K562 (cell line): ENCODE data around the gene TNPO2. TPM values are rescaled to one million over a fixed set of nuclear protein-coding genes. Genes with fewer than 3 reads are reported as not detected.

Experiments
- ADNP ChIP-seq: fragments of 200-800 bp; sonication (Bioruptor generic); IDR thresholded peaks from 2 replicates; pipeline ENCODE4 v1.6.1; 2016; ENCODE audit warnings: missing genetic modification characterization, missing compliant biosample characterization
- ATF2 ChIP-seq: sonication (generic); formaldehyde crosslinking; IDR thresholded peaks from 2 replicates; pipeline ENCODE4 v1.8.1; 2022; ENCODE audit warnings: missing genetic modification reagents
- CHD1 ChIP-seq: fragments of 200-600 bp; sonication (generic); IDR thresholded peaks from one replicate; pipeline ENCODE4 v1.6.1; 2012; ENCODE audit warnings: mild to moderate bottlenecking, moderate library complexity, low read length, inconsistent platforms
- DEAF1 ChIP-seq: fragments of 450-650 bp; formaldehyde crosslinking; IDR thresholded peaks from 2 replicates; pipeline ENCODE4 v1.4.0; 2020; ENCODE audit warnings: mild to moderate bottlenecking, moderate library complexity
- ESRRA ChIP-seq: fragments of 450-650 bp; IDR thresholded peaks from 2 replicates; pipeline ENCODE4 v1.6.1; 2014; ENCODE audit warnings: low read depth, mild to moderate bottlenecking, moderate library complexity, borderline replicate concordance
- ETS2 ChIP-seq: IDR thresholded peaks from 2 replicates; pipeline ENCODE4 v1.6.1; 2016; ENCODE audit warnings: borderline replicate concordance, missing genetic modification characterization, mild to moderate bottlenecking, moderate library complexity, missing compliant biosample characterization; ENCODE audit not compliant: poor library complexity, severe bottlenecking
- MTF1 ChIP-seq: fragments of 250-450 bp; sonication (Bioruptor Pico); IDR thresholded peaks from 2 replicates; pipeline ENCODE4 v1.9.0; 2021; ENCODE audit warnings: moderate library complexity, mild to moderate bottlenecking, inconsistent platforms, borderline replicate concordance
- PCBP1 ChIP-seq: fragments of 200-400 bp; formaldehyde crosslinking; IDR thresholded peaks from 2 replicates; pipeline ENCODE4 v1.6.1; 2018; ENCODE audit warnings: mild to moderate bottlenecking, low read depth, low read length; ENCODE audit not compliant: poor library complexity, severe bottlenecking
- POU5F1 ChIP-seq: fragments of 150-350 bp; IDR thresholded peaks from 2 replicates; pipeline ENCODE4 v1.6.1; 2014; ENCODE audit warnings: borderline replicate concordance, low read length, low read depth, mild to moderate bottlenecking; ENCODE audit not compliant: partially characterized antibody
- RNF2 ChIP-seq: sonication (generic); IDR thresholded peaks from 2 replicates; pipeline ENCODE4 v1.6.1; 2016
- SRF ChIP-seq, 2 experiments: fragments of 250-450, 450-650 bp in 1 of 2; sonication (Bioruptor Pico) in 1 of 2; sonication (generic) in 1 of 2; formaldehyde crosslinking; IDR thresholded peaks; 2 replicates each; pipeline versions ENCODE4 v1.5.0 to v1.5.1; 2020 to 2022; ENCODE audit warnings: mild to moderate bottlenecking in 1 of 2, missing genetic modification reagents in 1 of 2
- ZC3H8 ChIP-seq: fragments of 450-650 bp; IDR thresholded peaks from 2 replicates; pipeline ENCODE4 v1.6.1; 2017
- ZNF253 ChIP-seq: fragments of 250-450 bp; sonication (Bioruptor Pico); conservative IDR thresholded peaks from 2 replicates; pipeline ENCODE4 v1.6.1; 2021; ENCODE audit warnings: mild to moderate bottlenecking
- ZNF277 ChIP-seq: fragments of 250-450 bp; sonication (Bioruptor Pico); IDR thresholded peaks from 2 replicates; pipeline ENCODE4 v1.8.0; 2022; ENCODE audit warnings: inconsistent platforms, mild to moderate bottlenecking, moderate library complexity, borderline replicate concordance
- ZNF75A ChIP-seq: fragments of 450-650 bp; formaldehyde crosslinking; IDR thresholded peaks from 2 replicates; pipeline ENCODE4 v1.4.0; 2020; ENCODE audit warnings: mild to moderate bottlenecking
- ZNF764 ChIP-seq: fragments of 250-450 bp; sonication (Bioruptor Pico); IDR thresholded peaks from 2 replicates; pipeline ENCODE4 v1.4.0; 2020; ENCODE audit warnings: low read depth, mild to moderate bottlenecking, moderate library complexity
- ZSCAN29 ChIP-seq: fragments of 450-650 bp; IDR thresholded peaks from 2 replicates; pipeline ENCODE4 v1.6.1; 2017
- polyA plus RNA-seq, 8 experiments: library from polyadenylated mRNA; depleted of rRNA in 4 of 8; stranded (reverse) in 5 of 8; unstranded in 3 of 8; fragments of >200 nt; fragmentation: Nextera tagmentation in 2 of 8; fragmentation: Illumina TruSeq in 1 of 8; extraction: Ambion mirVana in 2 of 8; extraction: Trizol in 1 of 8; gene quantifications; 2 replicates each; pipeline versions ENCODE4 v1.2.1 to v1.2.3, GENCODE V29; 2011 to 2014; ENCODE audit warnings: inconsistent platforms in 1 of 8, missing spikeins in 1 of 8
- total RNA-seq, 7 experiments: library from RNA; depleted of rRNA in 6 of 7; stranded (reverse); fragments of >200 nt in 6 of 7; fragmentation: Illumina TruSeq in 2 of 7; extraction: Trizol in 2 of 7; gene quantifications; 2 replicates each; pipeline versions ENCODE4 v1.2.1 to v1.2.3, GENCODE V29; 2011 to 2021; ENCODE audit warnings: low replicate concordance in 1 of 7
- TF ChIP-seq, protein P1 (sequence below): fragments of 450-650 bp; formaldehyde crosslinking; IDR thresholded peaks from 2 replicates; pipeline ENCODE4 v1.4.0; 2022; ENCODE audit warnings: mild to moderate bottlenecking, moderate library complexity
- TF ChIP-seq, protein P2 (sequence below): sonication (generic); formaldehyde crosslinking; IDR thresholded peaks from 2 replicates; pipeline ENCODE4 v1.8.0; 2022; ENCODE audit warnings: missing genetic modification reagents, mild to moderate bottlenecking, borderline replicate concordance

Gene TNPO2
- total and polyA plus RNA-seq, 9 of the 15 experiments (the other 6 are each of a cell fraction or from before 2014, with no cell fraction given), result 6.0 to 126 (median 53.8) TPM

DNA sequence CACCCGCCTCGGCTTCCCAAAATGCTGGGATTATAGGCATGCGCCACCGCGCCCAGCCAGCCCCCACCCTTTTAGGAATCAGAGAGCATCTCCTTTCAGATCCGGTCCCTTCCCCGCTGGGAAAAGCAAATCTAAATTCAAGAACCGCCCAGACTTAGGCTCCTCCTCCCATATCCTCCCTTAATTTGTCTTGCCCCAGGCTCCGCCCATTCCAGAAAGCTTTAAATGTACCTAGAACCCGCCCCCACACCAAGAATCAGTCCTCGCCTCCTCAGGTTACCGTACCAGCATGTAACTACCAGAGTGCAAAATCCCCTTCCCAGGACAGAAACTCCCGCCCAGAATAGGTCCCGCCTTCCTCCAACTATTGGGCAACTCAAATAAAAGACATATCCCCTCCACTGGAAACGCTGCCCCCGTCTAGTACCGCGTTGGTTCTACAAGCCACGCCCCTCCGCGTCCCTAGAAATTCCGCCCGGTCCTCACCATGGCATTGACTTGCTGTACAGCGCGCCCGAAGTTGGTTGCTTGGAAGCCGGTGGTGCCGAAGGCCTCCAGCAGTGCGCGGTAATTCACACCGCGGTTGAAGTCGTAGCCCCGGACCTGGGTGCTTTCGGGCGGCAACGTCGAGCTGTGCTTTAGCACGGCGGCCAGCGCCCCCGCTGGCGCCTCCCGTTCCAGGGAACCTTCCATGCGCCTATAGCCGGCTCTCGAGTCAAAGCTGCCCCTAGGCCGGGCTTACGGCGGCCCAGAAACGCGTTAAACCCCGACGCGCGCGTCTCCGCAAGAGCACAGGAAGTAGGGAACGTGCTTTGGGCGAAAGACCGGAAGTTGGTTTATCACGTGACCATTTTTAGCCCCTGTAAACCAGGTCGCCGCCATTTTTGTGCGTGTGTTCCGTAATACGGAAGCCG, 42.4 kb downstream of the TNPO2 start, which contains the start of gene DHPS (continued):
- TF ChIP-seq ZNF277 (CRISPR knock-in tag) (no peak), MTF1 (CRISPR knock-in tag) (no peak), DEAF1 (CRISPR knock-in tag) (no peak), ESRRA (0 out of 2 replicates have a peak, but pooled peaks have one; percentile 28), ZC3H8 (no peak), ADNP (no peak), PCBP1 (peak; percentile 73), ZNF253 (no peak), RNF2 (peak; percentile 53; the same call in 1 of the 2 replicates), SRF (CRISPR knock-in tag; IDR thresholded peaks at IDR 0.05) (peak; percentile 34 to 93; a peak in 2 of 4 replicates), ZSCAN29 (no peak), ZNF75A (CRISPR knock-in tag) (0 out of 2 replicates have a peak, but pooled peaks have one; percentile 27), ATF2 (CRISPR knock-in tag) (no peak), CHD1 (peak; percentile 69), ZNF764 (CRISPR knock-in tag) (no peak), POU5F1 (peak; percentile 88), ETS2 (tag) (no peak)
- TF ChIP-seq, protein P1, sequence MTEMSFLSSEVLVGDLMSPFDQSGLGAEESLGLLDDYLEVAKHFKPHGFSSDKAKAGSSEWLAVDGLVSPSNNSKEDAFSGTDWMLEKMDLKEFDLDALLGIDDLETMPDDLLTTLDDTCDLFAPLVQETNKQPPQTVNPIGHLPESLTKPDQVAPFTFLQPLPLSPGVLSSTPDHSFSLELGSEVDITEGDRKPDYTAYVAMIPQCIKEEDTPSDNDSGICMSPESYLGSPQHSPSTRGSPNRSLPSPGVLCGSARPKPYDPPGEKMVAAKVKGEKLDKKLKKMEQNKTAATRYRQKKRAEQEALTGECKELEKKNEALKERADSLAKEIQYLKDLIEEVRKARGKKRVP, result peak; percentile 17; the same call in 1 of the 2 replicates
- TF ChIP-seq, protein P2, sequence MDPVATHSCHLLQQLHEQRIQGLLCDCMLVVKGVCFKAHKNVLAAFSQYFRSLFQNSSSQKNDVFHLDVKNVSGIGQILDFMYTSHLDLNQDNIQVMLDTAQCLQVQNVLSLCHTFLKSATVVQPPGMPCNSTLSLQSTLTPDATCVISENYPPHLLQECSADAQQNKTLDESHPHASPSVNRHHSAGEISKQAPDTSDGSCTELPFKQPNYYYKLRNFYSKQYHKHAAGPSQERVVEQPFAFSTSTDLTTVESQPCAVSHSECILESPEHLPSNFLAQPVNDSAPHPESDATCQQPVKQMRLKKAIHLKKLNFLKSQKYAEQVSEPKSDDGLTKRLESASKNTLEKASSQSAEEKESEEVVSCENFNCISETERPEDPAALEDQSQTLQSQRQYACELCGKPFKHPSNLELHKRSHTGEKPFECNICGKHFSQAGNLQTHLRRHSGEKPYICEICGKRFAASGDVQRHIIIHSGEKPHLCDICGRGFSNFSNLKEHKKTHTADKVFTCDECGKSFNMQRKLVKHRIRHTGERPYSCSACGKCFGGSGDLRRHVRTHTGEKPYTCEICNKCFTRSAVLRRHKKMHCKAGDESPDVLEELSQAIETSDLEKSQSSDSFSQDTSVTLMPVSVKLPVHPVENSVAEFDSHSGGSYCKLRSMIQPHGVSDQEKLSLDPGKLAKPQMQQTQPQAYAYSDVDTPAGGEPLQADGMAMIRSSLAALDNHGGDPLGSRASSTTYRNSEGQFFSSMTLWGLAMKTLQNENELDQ (CRISPR knock-in tag), result no peak
